Measurements from ENCODE around the gene IKBKG.

- no peak for TF ChIP-seq CTCF (IDR thresholded peaks at IDR 0.05)
- TF ChIP-seq EP300 (IDR thresholded peaks at IDR 0.05), result no peak
- no peak for TF ChIP-seq POLR2AphosphoS5 (IDR thresholded peaks at IDR 0.05)
- TF ChIP-seq POLR2A (IDR thresholded peaks at IDR 0.05), result no peak
These were observed 38.0 kb upstream of the IKBKG start for GRCh38 chrX:154509455-154509854.
